Mesenchymal stem cell (in vitro differentiated cells and primary cell): ENCODE data around the gene ELOVL6.

Source experiments
- DNase-seq: peaks from one replicate; pipeline ENCODE4 v3.0.0-alpha.2; 2013
- H2AFZ ChIP-seq: one replicate; pipeline ENCODE4 v1.6.1; 2013; ENCODE audit warnings: low read depth, mild to moderate bottlenecking, control low read depth, inconsistent platforms, low read length, moderate library complexity
- H2AK5ac ChIP-seq: 2 replicates; pipeline ENCODE4 v1.6.1; 2013; ENCODE audit warnings: low read length, moderate library complexity, mild to moderate bottlenecking, inconsistent platforms; ENCODE audit not compliant: severe bottlenecking
- H2BK120ac ChIP-seq: one replicate; pipeline ENCODE4 v1.6.1; 2013; ENCODE audit warnings: low read depth, mild to moderate bottlenecking, inconsistent platforms, low read length, moderate library complexity
- H2BK12ac ChIP-seq, 2 experiments: one replicate each; pipeline ENCODE4 v1.6.1; 2013; ENCODE audit warnings: inconsistent platforms in 2 of 2, low read length in 2 of 2, mild to moderate bottlenecking in 2 of 2, moderate library complexity in 2 of 2, control low read depth in 1 of 2
- H2BK15ac ChIP-seq: one replicate; pipeline ENCODE4 v1.6.1; 2013; ENCODE audit warnings: mild to moderate bottlenecking, low read depth, inconsistent platforms; ENCODE audit not compliant: poor library complexity, severe bottlenecking
- H2BK5ac ChIP-seq: 2 replicates; pipeline ENCODE4 v1.6.1; 2013; ENCODE audit warnings: low read depth, mild to moderate bottlenecking, low read length, control low read depth, inconsistent platforms; ENCODE audit not compliant: poor library complexity, severe bottlenecking
- H3K14ac ChIP-seq, 2 experiments: one replicate each; pipeline ENCODE4 v1.6.1; 2013; ENCODE audit warnings: inconsistent platforms in 2 of 2, low read length in 2 of 2, control low read depth in 1 of 2, mild to moderate bottlenecking in 1 of 2, moderate library complexity in 1 of 2
- H3K18ac ChIP-seq, 2 experiments: one replicate each; pipeline ENCODE4 v1.6.1; 2013; ENCODE audit warnings: inconsistent platforms in 2 of 2, low read length in 2 of 2, control low read depth in 1 of 2, low read depth in 1 of 2, mild to moderate bottlenecking in 1 of 2
- H3K23ac ChIP-seq, 2 experiments: one replicate each; pipeline ENCODE4 v1.6.1; 2013; ENCODE audit warnings: inconsistent platforms in 2 of 2, low read length in 2 of 2, mild to moderate bottlenecking in 2 of 2, moderate library complexity in 2 of 2, control low read depth in 1 of 2
- H3K27ac ChIP-seq: 2 replicates; pipeline ENCODE4 v1.5.1; 2013; ENCODE audit warnings: mild to moderate bottlenecking, moderate library complexity, low read length, control low read depth, inconsistent platforms; ENCODE audit not compliant: poor library complexity, severe bottlenecking
- H3K27me3 ChIP-seq, 2 experiments: 2 replicates each; pipeline versions ENCODE4 v1.6.1 to v1.7.0; 2013; ENCODE audit warnings: low read length in 2 of 2, mild to moderate bottlenecking in 2 of 2, moderate library complexity in 2 of 2, control low read depth in 1 of 2, inconsistent platforms in 1 of 2; ENCODE audit not compliant: control insufficient read depth in 1 of 2, insufficient read depth in 1 of 2
- H3K36me3 ChIP-seq, 2 experiments: 2 replicates each; pipeline versions ENCODE4 v1.6.1 to v1.7.0; 2013; ENCODE audit warnings: low read length in 2 of 2, control low read depth in 1 of 2, inconsistent platforms in 1 of 2, low read depth in 1 of 2, mild to moderate bottlenecking in 1 of 2; ENCODE audit not compliant: insufficient read depth in 2 of 2, control insufficient read depth in 1 of 2
- H3K4ac ChIP-seq, 2 experiments: one replicate each; pipeline ENCODE4 v1.6.1; 2013; ENCODE audit warnings: inconsistent platforms in 2 of 2, low read length in 2 of 2, mild to moderate bottlenecking in 2 of 2, moderate library complexity in 2 of 2, control low read depth in 1 of 2, low read depth in 1 of 2
- H3K4me1 ChIP-seq: 2 replicates; pipeline ENCODE4 v1.6.1; 2013; ENCODE audit warnings: low read depth, low read length, control low read depth; ENCODE audit not compliant: control insufficient read depth, insufficient read depth
- H3K4me2 ChIP-seq: 2 replicates; pipeline ENCODE4 v1.6.1; 2013; ENCODE audit warnings: low read length, mild to moderate bottlenecking, inconsistent platforms; ENCODE audit not compliant: poor library complexity, severe bottlenecking
- H3K4me3 ChIP-seq, 2 experiments: 2 replicates each; pipeline versions ENCODE4 v1.5.1 to v1.7.0; 2013; ENCODE audit warnings: low read length in 2 of 2, mild to moderate bottlenecking in 2 of 2, control low read depth in 1 of 2, low read depth in 1 of 2; ENCODE audit not compliant: insufficient read depth in 1 of 2
- H3K79me1 ChIP-seq: replicated peaks from 2 replicates; pipeline ENCODE4 v1.6.1; 2013; ENCODE audit warnings: mild to moderate bottlenecking, control low read depth, low read length, inconsistent platforms; ENCODE audit not compliant: poor library complexity, severe bottlenecking
- H3K9ac ChIP-seq: 2 replicates; pipeline ENCODE4 v1.7.0; 2013; ENCODE audit warnings: mild to moderate bottlenecking, low read length, moderate library complexity
- H3K9me3 ChIP-seq: 2 replicates; pipeline ENCODE4 v1.7.0; 2013; ENCODE audit warnings: mild to moderate bottlenecking, low read length; ENCODE audit not compliant: control insufficient read depth
- H4K8ac ChIP-seq: one replicate; pipeline ENCODE4 v1.6.1; 2013; ENCODE audit warnings: inconsistent platforms, mild to moderate bottlenecking, low read length, moderate library complexity
- H4K91ac ChIP-seq: one replicate; pipeline ENCODE4 v1.6.1; 2013; ENCODE audit warnings: mild to moderate bottlenecking, low read length, inconsistent platforms
- WGBS: methylation state at CpG from one replicate; pipeline ENCODE4 v1.1.7; 2013; ENCODE audit warnings: mixed read lengths; 5-methylcytosine and 5-hydroxymethylcytosine counted together

ELOVL6 gene

DNA sequence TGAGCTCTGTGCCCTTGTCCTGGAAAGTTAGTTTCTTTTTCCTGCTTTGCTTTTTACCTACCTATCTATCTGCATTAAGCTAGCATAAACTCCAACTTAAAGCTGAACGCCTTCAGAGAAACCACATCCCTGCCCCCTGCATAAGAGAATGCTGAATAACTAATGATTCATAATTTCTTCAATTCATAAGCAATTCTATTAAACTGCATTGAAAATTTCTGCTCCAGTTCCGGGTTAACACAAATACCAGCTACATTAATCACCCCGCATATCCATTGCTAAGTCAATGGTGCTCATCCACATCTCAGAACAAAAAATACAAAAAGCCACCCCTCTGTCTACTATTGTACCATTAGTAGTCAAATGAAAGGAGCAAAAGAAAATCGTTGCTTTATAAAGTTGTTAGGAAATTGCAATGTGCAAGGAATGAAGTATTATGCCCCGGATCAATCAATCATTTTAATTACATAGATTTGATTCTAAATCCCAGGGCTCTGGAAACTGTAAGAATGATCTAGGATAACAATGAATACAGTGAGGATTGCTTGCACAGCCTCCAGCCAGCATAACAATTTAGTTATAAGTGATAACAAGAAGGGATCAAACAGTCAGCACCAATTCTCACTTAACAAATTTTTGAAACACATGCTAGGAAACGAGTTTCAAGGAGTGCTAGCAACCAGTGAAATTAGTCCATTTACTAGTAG is 106.8 kb downstream of the ELOVL6 start:
- Histone ChIP-seq H3K79me1 (peaks cover 10% of the 10 kb centered on the region), H2AFZ (no peak overlapping the region), H2BK5ac (no peak overlapping the region), H3K4me2 (peak overlapping the region; percentile 18), H4K91ac (no peak overlapping the region), H3K4ac (no peak overlapping the region), H3K18ac (no peak overlapping the region), H3K9me3 (no peaks in the 10 kb centered on the region), H4K8ac (no peak overlapping the region), H3K14ac (no peak overlapping the region), H3K36me3 (no peaks in the 10 kb centered on the region), H2AK5ac (no peak overlapping the region), H3K27ac (peak overlapping the region; percentile 90), H2BK120ac (no peak overlapping the region), H2BK15ac (no peak overlapping the region), H3K4me1 (peaks cover 1% of the 10 kb centered on the region), H3K4me3 (peak overlapping the region in 1 of 2 experiments; percentile 25), H3K27me3 (no peaks in the 10 kb centered on the region), H2BK12ac (no peak overlapping the region), H3K23ac (no peak overlapping the region), H3K9ac (peak overlapping the region; percentile 70)
- peak; percentile 34 for DNase-seq
- 47% methylated on average over 4 of the region's 6 CpGs for WGBS

DNA sequence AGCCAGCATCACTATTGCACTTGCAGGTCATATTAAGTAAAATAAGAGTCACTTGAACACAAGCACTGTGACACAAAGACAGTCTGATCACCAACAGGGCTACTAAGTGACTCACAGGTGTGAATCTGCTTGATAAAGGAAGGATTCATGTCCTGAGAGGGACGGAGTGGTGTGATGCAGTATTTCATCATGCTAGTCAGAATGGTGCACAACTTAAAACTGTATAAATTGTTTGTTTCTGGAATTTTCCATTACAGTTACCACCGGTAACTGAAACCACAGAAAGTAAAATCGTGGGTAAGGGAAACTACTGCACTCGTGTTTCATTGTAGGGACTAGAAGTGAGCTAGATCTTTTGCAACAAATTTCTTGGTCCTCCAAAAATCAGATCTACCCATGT is 109.7 kb downstream of the ELOVL6 start:
- no peak overlapping the region for H3K23ac ChIP-seq
- H2BK15ac ChIP-seq = no peak overlapping the region
- H3K9me3 ChIP-seq = no peaks in the 10 kb centered on the region
- no peak overlapping the region for H2BK5ac ChIP-seq
- no peak overlapping the region for H3K14ac ChIP-seq
- no peak overlapping the region for H2AFZ ChIP-seq
- H4K8ac ChIP-seq = no peak overlapping the region
- H2BK12ac ChIP-seq = no peak overlapping the region
- H3K36me3 ChIP-seq = no peaks in the 10 kb centered on the region
- 67% methylated on average over 4 of the region's 4 CpGs for whole genome bisulfite sequencing
- no peak overlapping the region for H2BK120ac ChIP-seq
- no peak overlapping the region for H3K4me3 ChIP-seq
- H3K4me2 ChIP-seq = no peak overlapping the region
- no peaks in the 10 kb centered on the region for H3K27me3 ChIP-seq
- no peak overlapping the region for H3K27ac ChIP-seq
- H3K18ac ChIP-seq = no peak overlapping the region
- H3K79me1 ChIP-seq = peaks cover 11% of the 10 kb centered on the region
- no peak overlapping the region for H4K91ac ChIP-seq
- H3K4me1 ChIP-seq = peaks cover 3% of the 10 kb centered on the region
- H3K4ac ChIP-seq = no peak overlapping the region
- DNase-seq = peak; percentile 81
- H2AK5ac ChIP-seq = no peak overlapping the region
- no peak overlapping the region for H3K9ac ChIP-seq

GRCh38 chr4:110087070-110087708 is 111.2 kb downstream of the ELOVL6 start:
- H2BK5ac ChIP-seq = no peak overlapping the region

DNA sequence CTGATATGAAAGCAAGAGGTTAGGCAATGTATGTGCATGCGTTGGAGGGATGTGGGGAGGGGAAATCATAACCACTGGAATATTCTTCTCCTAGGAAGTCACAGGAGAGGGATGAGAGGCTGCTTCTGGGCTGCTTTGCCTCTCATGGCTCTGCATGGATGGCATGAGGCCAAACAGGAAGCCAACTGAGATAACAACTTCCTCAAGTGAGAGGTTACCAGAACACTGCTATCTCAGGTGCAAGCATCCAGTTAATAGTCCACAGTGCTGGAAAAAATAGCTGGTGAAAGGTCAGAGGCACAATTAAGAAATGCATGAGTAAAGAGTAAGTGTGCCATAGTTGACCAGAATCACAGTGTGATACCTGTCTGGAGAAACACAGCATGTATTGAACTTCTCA is 113.3 kb downstream of the ELOVL6 start:
- no peak overlapping the region for H2BK15ac ChIP-seq
- H3K9ac ChIP-seq = no peak overlapping the region
- H2BK5ac ChIP-seq = no peak overlapping the region
- H3K36me3 ChIP-seq = no peaks in the 10 kb centered on the region
- no peak overlapping the region for H3K18ac ChIP-seq
- H3K27me3 ChIP-seq = no peaks in the 10 kb centered on the region
- no peak overlapping the region for H2AFZ ChIP-seq
- no peak overlapping the region for H4K8ac ChIP-seq
- H3K4ac ChIP-seq = no peak overlapping the region
- no peaks in the 10 kb centered on the region for H3K9me3 ChIP-seq
- H4K91ac ChIP-seq = no peak overlapping the region
- H2BK12ac ChIP-seq = no peak overlapping the region
- 74% methylated on average over 1 of the region's 1 CpG for WGBS
- no peak overlapping the region for H3K23ac ChIP-seq
- H2BK120ac ChIP-seq = no peak overlapping the region
- no peak overlapping the region for H3K4me2 ChIP-seq
- peak overlapping the region; percentile 27 for H2AK5ac ChIP-seq
- no peak overlapping the region for H3K14ac ChIP-seq
- H3K4me3 ChIP-seq = no peak overlapping the region
- no peak for DNase-seq
- H3K27ac ChIP-seq = no peak overlapping the region
- peaks cover 2% of the 10 kb centered on the region for H3K4me1 ChIP-seq
- H3K79me1 ChIP-seq = peaks cover 12% of the 10 kb centered on the region

More at GRCh38 chr4:110087070-110087708, 111.2 kb downstream of the ELOVL6 start:
- no peak overlapping the region for H2BK15ac ChIP-seq
- no peak overlapping the region for H3K4me3 ChIP-seq
- no peak overlapping the region for H2BK120ac ChIP-seq
- no peaks in the 10 kb centered on the region for H3K27me3 ChIP-seq
- no peak overlapping the region for H4K8ac ChIP-seq
- H3K27ac ChIP-seq = no peak overlapping the region
- H3K14ac ChIP-seq = no peak overlapping the region
- H3K9ac ChIP-seq = peak overlapping the region; percentile 65
- H4K91ac ChIP-seq = no peak overlapping the region
- H3K4ac ChIP-seq = no peak overlapping the region
- H2AK5ac ChIP-seq = no peak overlapping the region
- peaks cover 12% of the 10 kb centered on the region for H3K79me1 ChIP-seq
- peak; percentile 64 for DNase-seq
- 54% methylated on average over 2 of the region's 4 CpGs for WGBS
- no peaks in the 10 kb centered on the region for H3K36me3 ChIP-seq
- H3K23ac ChIP-seq = no peak overlapping the region
- no peak overlapping the region for H3K4me2 ChIP-seq
- no peak overlapping the region for H2AFZ ChIP-seq
- peaks cover 3% of the 10 kb centered on the region for H3K4me1 ChIP-seq
- H2BK12ac ChIP-seq = no peak overlapping the region
- no peaks in the 10 kb centered on the region for H3K9me3 ChIP-seq
- no peak overlapping the region for H3K18ac ChIP-seq
